Progenitor cell of endocrine pancreas (in vitro differentiated cells): Measurements from ENCODE around the gene RYR3. TPM values are rescaled to one million over a fixed set of nuclear protein-coding genes. Genes with fewer than 3 reads are reported as not detected.

Experiments used
- DNase-seq: peaks from one replicate; pipeline ENCODE4 v3.0.0; 2021; ENCODE audit warnings: low spot score; ENCODE audit not compliant: unreplicated experiment
- H3K27ac Mint-ChIP-seq: 2 replicates; pipeline ENCODE4 v1.8.0; 2021; ENCODE audit warnings: mild to moderate bottlenecking, moderate library complexity, mixed read lengths
- H3K27me3 Mint-ChIP-seq: 2 replicates; pipeline ENCODE4 v1.8.0; 2021; ENCODE audit warnings: mixed read lengths
- H3K36me3 Mint-ChIP-seq: 2 replicates; pipeline ENCODE4 v1.8.0; 2022; ENCODE audit warnings: mixed read lengths; ENCODE audit not compliant: insufficient read depth
- H3K4me1 Mint-ChIP-seq: 2 replicates; pipeline ENCODE4 v1.8.0; 2021; ENCODE audit warnings: low read depth, mixed read lengths
- H3K4me3 Mint-ChIP-seq: 2 replicates; pipeline ENCODE4 v1.8.0; 2021; ENCODE audit warnings: low read depth, mild to moderate bottlenecking, moderate library complexity, mixed read lengths
- H3K9me3 Mint-ChIP-seq: 2 replicates; pipeline ENCODE4 v1.8.0; 2021; ENCODE audit warnings: low read depth, mixed read lengths
- CTCF ChIP-seq: fragments of 200-600 bp; sonication (generic); IDR thresholded peaks from one replicate; pipeline ENCODE4 v1.5.0; 2021; ENCODE audit warnings: antibody characterized with exemption, mild to moderate bottlenecking; ENCODE audit not compliant: unreplicated experiment
- total RNA-seq: library from RNA; stranded (reverse); gene quantifications from 2 replicates; pipeline ENCODE4 v1.2.1, GENCODE V29; 2021

The RYR3 gene
- total RNA-seq, 1 donor from 2014 or later, result 0.07 TPM

- Mint-ChIP-seq H3K27ac (no peak overlapping the region), H3K4me3 (no peak overlapping the region), H3K36me3 (no peaks in the 10 kb centered on the region), H3K9me3 (peaks cover 3% of the 10 kb centered on the region), H3K4me1 (no peaks in the 10 kb centered on the region), H3K27me3 (no peaks in the 10 kb centered on the region)
- TF ChIP-seq CTCF, result no peak
- no peak for DNase-seq
These were observed 215.8 kb downstream of the RYR3 start for GRCh38 chr15:33526532-33526931.

GRCh38 chr15:33533197-33533596, 222.4 kb downstream of the RYR3 start:
- no peaks in the 10 kb centered on the region for H3K4me1 Mint-ChIP-seq
- DNase-seq, result no peak
- H3K9me3 Mint-ChIP-seq, result no peaks in the 10 kb centered on the region
- TF ChIP-seq CTCF, result no peak
- H3K27ac Mint-ChIP-seq, result no peak overlapping the region
- H3K36me3 Mint-ChIP-seq, result no peaks in the 10 kb centered on the region
- H3K27me3 Mint-ChIP-seq, result no peaks in the 10 kb centered on the region
- no peak overlapping the region for H3K4me3 Mint-ChIP-seq

GRCh38 chr15:33534642-33535041, 223.9 kb downstream of the RYR3 start:
- Mint-ChIP-seq H3K9me3 (no peaks in the 10 kb centered on the region), H3K4me1 (no peaks in the 10 kb centered on the region), H3K27me3 (no peaks in the 10 kb centered on the region), H3K4me3 (no peak overlapping the region), H3K27ac (no peak overlapping the region), H3K36me3 (no peaks in the 10 kb centered on the region)
- no peak for DNase-seq
- no peak for TF ChIP-seq CTCF

GRCh38 chr15:33535135-33535534, 224.4 kb downstream of the RYR3 start:
- no peak overlapping the region for H3K4me3 Mint-ChIP-seq
- no peak for TF ChIP-seq CTCF
- H3K27ac Mint-ChIP-seq, result no peak overlapping the region
- no peak for DNase-seq
- no peaks in the 10 kb centered on the region for H3K27me3 Mint-ChIP-seq
- H3K36me3 Mint-ChIP-seq, result no peaks in the 10 kb centered on the region
- H3K4me1 Mint-ChIP-seq, result no peaks in the 10 kb centered on the region
- H3K9me3 Mint-ChIP-seq, result no peaks in the 10 kb centered on the region

GRCh38 chr15:33539825-33540573, 229.2 kb downstream of the RYR3 start:
- Mint-ChIP-seq H3K4me3 (no peak overlapping the region), H3K27me3 (no peaks in the 10 kb centered on the region), H3K4me1 (no peaks in the 10 kb centered on the region), H3K36me3 (no peaks in the 10 kb centered on the region), H3K9me3 (no peaks in the 10 kb centered on the region), H3K27ac (no peak overlapping the region)
- no peak for TF ChIP-seq CTCF
- no peak for DNase-seq
